BE2C (cell line): ENCODE results near the gene BCO1.

Experiments
- DNase-seq: peaks from one replicate; pipeline ENCODE4 v3.0.0-alpha.2; 2020
- H3K27me3 ChIP-seq: fragments of 250-450 bp; sonication (Bioruptor Pico); 2 replicates; pipeline ENCODE4 v1.5.1; 2020; ENCODE audit warnings: mild to moderate bottlenecking
- H3K36me3 ChIP-seq: fragments of 250-450 bp; sonication (Bioruptor Pico); 2 replicates; pipeline ENCODE4 v1.5.1; 2020; ENCODE audit warnings: mild to moderate bottlenecking
- H3K4me1 ChIP-seq: fragments of 250-450 bp; sonication (Bioruptor Pico); 2 replicates; pipeline ENCODE4 v1.5.1; 2020
- H3K4me3 ChIP-seq: 2 replicates; pipeline ENCODE4 v1.5.1; 2011; ENCODE audit warnings: low read depth, low read length
- H3K9me3 ChIP-seq: fragments of 250-450 bp; sonication (Bioruptor Pico); 2 replicates; pipeline ENCODE4 v1.5.1; 2020
- TF ChIP-seq, protein P1 (sequence below): IDR thresholded peaks from 2 replicates; pipeline ENCODE4 v1.5.1; 2012; ENCODE audit warnings: mild to moderate bottlenecking, low read depth, low read length

BCO1 gene

DNA sequence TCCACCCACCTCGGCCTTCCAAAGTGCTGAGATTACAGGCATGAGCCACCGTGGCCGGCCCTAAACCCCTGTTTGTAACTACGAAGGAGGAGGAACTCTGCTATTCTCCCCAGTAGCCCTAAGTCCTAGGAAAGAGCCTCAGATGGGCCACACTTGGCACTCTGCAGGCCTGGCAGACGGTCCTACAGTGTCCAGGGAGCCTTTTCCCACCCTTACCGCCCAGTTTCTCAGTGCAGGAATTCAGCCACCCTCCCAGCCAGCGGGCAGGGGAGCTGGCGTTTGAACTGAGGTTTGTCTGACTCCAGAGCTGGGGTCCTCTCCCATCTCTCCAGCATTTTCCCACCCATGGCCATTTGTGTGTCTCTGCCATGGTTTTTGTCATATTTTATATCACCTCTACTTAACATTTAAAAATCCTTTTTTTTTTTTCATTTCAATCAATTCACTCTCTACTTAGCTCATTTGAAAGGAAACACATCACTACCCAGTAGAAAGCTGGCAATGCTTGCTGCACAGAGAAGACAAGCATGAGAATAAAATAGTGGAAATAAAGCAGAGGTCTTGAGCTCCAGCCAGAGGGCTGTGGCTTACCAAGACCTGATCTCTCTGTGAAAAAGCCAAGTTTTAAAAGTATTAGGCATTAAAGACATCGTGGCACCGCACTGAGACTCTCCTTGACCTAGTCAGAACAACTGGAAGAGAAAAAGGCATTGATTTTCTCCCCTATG is 34.9 kb downstream of the BCO1 start:
- H3K36me3 ChIP-seq = no peaks in the 10 kb centered on the region
- no peaks in the 10 kb centered on the region for H3K27me3 ChIP-seq
- DNase-seq = no peak
- H3K4me3 ChIP-seq = no peak overlapping the region
- TF ChIP-seq, protein P1, sequence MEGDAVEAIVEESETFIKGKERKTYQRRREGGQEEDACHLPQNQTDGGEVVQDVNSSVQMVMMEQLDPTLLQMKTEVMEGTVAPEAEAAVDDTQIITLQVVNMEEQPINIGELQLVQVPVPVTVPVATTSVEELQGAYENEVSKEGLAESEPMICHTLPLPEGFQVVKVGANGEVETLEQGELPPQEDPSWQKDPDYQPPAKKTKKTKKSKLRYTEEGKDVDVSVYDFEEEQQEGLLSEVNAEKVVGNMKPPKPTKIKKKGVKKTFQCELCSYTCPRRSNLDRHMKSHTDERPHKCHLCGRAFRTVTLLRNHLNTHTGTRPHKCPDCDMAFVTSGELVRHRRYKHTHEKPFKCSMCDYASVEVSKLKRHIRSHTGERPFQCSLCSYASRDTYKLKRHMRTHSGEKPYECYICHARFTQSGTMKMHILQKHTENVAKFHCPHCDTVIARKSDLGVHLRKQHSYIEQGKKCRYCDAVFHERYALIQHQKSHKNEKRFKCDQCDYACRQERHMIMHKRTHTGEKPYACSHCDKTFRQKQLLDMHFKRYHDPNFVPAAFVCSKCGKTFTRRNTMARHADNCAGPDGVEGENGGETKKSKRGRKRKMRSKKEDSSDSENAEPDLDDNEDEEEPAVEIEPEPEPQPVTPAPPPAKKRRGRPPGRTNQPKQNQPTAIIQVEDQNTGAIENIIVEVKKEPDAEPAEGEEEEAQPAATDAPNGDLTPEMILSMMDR = no peak
- peaks cover 7% of the 10 kb centered on the region for H3K4me1 ChIP-seq
- no peaks in the 10 kb centered on the region for H3K9me3 ChIP-seq

GRCh38 chr16:81275064-81275532 is 36.6 kb downstream of the BCO1 start:
- Histone ChIP-seq H3K36me3 (no peaks in the 10 kb centered on the region), H3K4me3 (no peak overlapping the region), H3K9me3 (no peaks in the 10 kb centered on the region), H3K27me3 (no peaks in the 10 kb centered on the region), H3K4me1 (peaks cover 7% of the 10 kb centered on the region)
- no peak for DNase-seq
- TF ChIP-seq, protein P1 = no peak

GRCh38 chr16:81275795-81276194 is 37.3 kb downstream of the BCO1 start:
- Histone ChIP-seq H3K4me1 (peaks cover 7% of the 10 kb centered on the region), H3K27me3 (no peaks in the 10 kb centered on the region), H3K4me3 (no peak overlapping the region), H3K36me3 (no peaks in the 10 kb centered on the region), H3K9me3 (no peaks in the 10 kb centered on the region)
- DNase-seq = no peak
- TF ChIP-seq, protein P1 = no peak

DNA sequence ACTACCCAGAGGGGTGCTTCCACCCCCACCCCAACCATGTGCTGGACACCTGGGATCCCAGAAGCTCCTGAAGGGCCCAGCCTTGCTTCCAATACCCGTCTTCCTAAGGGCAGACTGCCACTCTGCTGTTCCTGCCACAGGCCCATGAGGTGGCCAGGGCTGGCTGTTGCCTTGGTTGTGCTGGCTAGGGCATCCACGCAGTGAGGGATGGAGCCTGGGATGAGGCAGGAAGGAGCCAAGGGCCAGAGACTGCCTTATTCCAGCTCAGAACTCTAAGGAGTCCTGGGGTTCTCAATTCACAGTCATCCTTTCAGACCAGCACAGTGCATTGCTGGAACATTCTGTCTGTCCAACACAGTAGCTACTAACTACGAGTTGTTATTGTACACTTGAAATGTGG is 37.8 kb downstream of the BCO1 start:
- DNase-seq = no peak
- TF ChIP-seq, protein P1 = no peak
- H3K27me3 ChIP-seq = no peaks in the 10 kb centered on the region

DNA sequence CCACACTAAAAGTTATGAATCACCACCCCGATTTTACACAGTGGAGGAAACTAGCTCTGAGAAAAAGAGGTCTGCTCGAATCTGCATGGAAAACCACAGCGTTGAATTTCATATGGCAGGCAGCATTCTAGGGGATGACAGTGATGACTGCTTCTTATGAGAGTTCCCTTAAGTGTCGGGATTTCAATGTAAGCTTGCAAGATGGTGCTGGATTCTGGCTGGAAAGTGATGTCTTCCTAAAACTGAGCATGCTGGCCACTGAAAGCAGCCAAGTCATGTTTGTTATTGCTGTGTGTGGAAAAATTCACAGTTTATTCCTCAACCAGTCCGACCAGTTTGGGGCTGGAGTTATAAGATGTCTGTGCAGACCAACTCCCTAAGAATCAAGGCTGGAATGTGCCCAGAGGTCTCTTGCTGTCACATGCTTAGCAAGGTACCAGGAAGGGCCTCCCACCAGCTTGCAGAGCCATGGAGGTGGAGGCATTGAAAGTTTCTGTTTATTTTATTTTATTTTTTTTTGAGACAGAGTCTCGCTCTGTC is 39.1 kb downstream of the BCO1 start:
- Histone ChIP-seq H3K27me3 (no peaks in the 10 kb centered on the region), H3K4me1 (peaks cover 7% of the 10 kb centered on the region), H3K9me3 (no peaks in the 10 kb centered on the region), H3K36me3 (no peaks in the 10 kb centered on the region), H3K4me3 (no peak overlapping the region)
- TF ChIP-seq, protein P1 = no peak
- DNase-seq = no peak

More for the DNA sequence above, 37.8 kb downstream of the BCO1 start:
- Histone ChIP-seq H3K9me3 (no peaks in the 10 kb centered on the region), H3K4me3 (no peak overlapping the region), H3K36me3 (no peaks in the 10 kb centered on the region), H3K4me1 (peaks cover 7% of the 10 kb centered on the region)

DNA sequence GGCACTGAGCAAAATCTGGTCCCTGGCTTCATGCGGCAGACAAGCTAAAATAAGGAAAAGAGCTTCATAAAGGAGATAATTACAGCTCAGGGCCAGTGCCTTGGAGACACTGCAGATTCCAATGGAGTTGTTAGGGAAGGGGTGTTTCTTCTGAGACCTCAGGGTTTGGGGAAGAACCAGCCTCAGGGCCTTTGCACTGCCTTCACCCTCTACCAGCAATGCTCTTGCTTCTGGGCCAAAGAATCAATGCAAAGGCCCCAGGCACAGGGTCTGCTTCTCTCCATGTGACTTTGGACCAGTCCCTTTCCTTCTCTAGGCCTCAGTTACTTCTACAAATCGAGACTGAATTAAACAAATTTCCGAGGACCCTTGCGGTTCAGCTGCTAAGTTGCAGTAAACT is 40.0 kb downstream of the BCO1 start:
- DNase-seq = no peak
- Histone ChIP-seq H3K27me3 (no peaks in the 10 kb centered on the region), H3K9me3 (no peaks in the 10 kb centered on the region), H3K4me3 (no peak overlapping the region), H3K4me1 (no peaks in the 10 kb centered on the region), H3K36me3 (no peaks in the 10 kb centered on the region)
- TF ChIP-seq, protein P1 = no peak
